Thyroid gland (tissue), 4 donors: ENCODE measurements around the gene VPS54.

Source experiments
- CTCF ChIP-seq, 6 experiments: fragments of 200-600 bp in 3 of 6; fragments of 450-650 bp in 3 of 6; sonication (generic) in 3 of 6; IDR thresholded peaks; one replicate each; pipeline ENCODE4 v1.5.1; 2016 to 2019; ENCODE audit warnings: antibody characterized with exemption in 6 of 6, mild to moderate bottlenecking in 2 of 6, inconsistent platforms in 1 of 6, moderate library complexity in 1 of 6
- POLR2A ChIP-seq, 2 donors: fragments of 450-650 bp; IDR thresholded peaks; one replicate each; pipeline ENCODE4 v1.6.1; 2017; ENCODE audit warnings: antibody characterized with exemption in 2 of 2, mild to moderate bottlenecking in 2 of 2, moderate library complexity in 1 of 2

GRCh38 chr2:63872571-63873328 lies 146.5 kb downstream of the VPS54 start:
- TF ChIP-seq CTCF (IDR thresholded peaks at IDR 0.05), result no peak
- TF ChIP-seq POLR2A (IDR thresholded peaks at IDR 0.05), result no peak
